Measurements from ENCODE around the gene MTRFR.
A peak's percentile ranks its signal among the peaks of the same experiment; 100 is the strongest.
"Not testable (repeated sequence)": the region's sequence is repeated elsewhere in the genome, so short reads cannot be mapped to it uniquely, and the experiment has no call there.

The MTRFR gene

GRCh38 chr12:123250471-123251383 is 17.5 kb downstream of the MTRFR start:
- DNase-seq = no peak

- DNase-seq = no peak
Observed at GRCh38 chr12:123251403-123252076, 18.3 kb downstream of the MTRFR start.

GRCh38 chr12:123252365-123252764 is 19.1 kb downstream of the MTRFR start:
- DNase-seq = not testable (repeated sequence)

GRCh38 chr12:123253641-123254459 is 20.6 kb downstream of the MTRFR start:
- DNase-seq = no peak

DNA sequence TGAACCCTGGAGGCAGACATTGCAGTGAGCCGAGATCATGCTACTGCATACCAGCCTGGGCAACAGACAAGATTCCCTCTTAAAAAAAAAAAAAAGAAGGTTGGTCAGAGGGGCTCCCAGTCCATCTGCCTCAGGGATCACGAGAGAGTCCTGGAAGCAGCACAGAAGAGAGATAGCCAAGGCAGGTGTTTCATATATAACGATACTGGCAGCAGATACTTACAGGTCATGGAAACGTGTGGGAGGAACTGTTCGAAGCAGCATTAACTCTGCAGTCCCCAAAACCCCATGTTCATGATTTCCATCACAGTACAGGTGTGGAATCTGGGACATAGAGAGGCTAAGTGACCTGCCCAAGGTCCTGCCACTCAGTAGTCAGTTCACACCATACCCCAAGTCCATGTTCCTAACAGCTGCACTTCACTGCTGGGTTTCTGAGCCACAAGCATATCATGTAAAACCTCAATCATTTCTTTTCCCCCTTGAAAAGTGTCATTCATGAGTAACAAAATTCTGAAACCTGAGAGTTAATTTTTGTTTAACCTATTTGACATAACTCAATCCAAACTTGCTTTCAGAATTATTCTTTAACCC is 21.7 kb downstream of the MTRFR start:
- no peak for DNase-seq

DNA sequence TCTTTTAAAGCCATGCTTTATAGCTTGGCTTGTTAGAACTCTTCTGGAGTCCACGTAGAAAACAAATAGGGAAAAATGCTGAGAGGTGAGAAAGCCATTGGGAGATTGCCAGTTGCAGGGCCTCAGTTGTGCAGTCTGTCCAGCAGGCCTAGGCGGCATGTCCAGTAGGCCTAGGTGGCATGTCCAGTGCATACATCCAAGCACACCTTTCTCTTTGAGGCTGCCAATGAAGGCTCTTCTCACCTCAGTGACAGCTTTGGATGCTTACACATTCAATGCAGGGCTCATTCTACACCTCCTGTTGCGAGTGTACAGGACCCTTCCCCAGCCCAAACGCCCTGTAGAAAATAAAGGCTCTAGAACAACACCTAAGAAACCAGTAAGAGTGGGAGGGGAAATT is 25.4 kb downstream of the MTRFR start:
- no peak for DNase-seq

DNA sequence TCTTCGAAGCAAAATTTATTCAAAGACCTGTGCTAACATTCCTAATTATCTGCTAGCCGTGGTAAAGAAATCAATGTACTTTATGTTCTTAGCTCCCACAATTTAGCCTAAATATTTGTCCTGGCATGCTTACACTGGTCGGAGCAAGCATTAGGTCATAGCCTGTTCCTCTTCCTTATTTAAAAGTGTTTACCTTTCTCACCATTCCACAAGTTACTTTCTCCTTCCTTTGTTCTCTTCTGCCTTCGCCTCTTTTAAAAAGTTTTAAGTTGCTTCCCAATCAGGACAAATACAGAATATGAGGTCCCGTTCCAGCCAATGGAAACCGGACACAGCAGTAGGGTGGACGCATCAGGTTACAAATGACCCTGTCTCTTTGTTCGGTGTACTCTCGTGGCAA is 26.8 kb downstream of the MTRFR start:
- no peak for DNase-seq

GRCh38 chr12:123261196-123261595 is 28.0 kb downstream of the MTRFR start:
- no peak for DNase-seq

GRCh38 chr12:123263196-123263817 is 30.1 kb downstream of the MTRFR start:
- DNase-seq = no peak

- DNase-seq = no peak
Observed at GRCh38 chr12:123264642-123265041, 31.4 kb downstream of the MTRFR start.

- no peak for DNase-seq
Observed at GRCh38 chr12:123265851-123266678, 32.8 kb downstream of the MTRFR start.

DNA sequence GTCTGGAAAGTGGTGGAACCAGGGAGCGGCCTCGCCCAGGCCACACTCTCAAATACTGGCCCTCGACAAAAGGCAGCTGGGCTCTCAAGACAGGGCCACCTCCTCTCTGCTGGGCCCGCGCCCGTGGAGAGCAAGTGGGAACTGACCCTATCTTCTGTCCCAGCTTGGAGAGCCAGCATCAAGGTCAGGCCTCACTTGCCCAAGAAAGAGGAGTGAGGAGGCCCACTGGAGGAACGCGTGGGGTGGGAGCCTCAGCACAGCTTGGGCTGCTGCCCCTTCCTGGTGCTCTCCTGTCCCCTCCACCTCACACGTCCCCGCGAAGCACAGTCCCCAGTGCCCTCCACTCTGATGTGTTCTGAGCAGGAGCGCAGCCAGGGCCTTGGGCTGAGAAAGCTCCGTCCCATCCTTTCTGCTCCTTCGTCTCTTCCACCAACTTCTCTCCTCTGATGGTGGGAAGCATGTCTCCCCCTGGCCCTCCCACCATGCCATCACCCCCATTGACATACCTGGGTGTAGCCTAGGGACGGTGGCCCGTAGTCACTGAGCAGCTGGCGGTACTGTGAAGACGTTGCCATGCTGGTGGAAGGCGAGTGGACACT is 33.5 kb downstream of the MTRFR start:
- no peak for DNase-seq

DNA sequence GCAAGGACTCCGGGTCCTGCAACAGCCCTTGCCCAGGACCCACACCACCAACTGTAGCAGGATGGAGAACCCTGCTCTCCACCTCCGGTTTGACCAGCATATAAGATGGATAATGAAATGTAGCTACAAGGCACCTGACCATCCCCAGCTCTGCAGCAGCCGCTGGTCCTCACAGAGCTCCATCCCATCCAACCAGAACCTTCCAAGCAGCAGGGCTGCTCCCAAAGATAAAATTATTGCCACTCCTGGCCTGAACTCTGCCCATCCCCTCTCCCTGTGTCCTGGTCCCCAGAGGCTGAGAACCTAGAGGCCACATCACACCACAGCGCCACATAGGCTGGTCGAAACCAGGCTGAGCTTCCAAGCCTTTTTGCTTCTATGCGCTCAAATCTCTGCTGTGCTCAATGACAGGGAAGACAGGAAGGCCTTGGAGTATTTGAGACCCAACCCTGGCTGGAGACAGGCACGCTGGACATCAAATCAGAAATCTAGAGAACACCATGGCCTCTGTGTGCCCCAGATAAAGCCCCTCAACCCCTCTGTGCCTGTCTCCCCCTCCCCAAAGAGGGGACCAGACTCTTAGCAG is 34.2 kb downstream of the MTRFR start:
- DNase-seq = no peak

- DNase-seq = no peak
Observed at GRCh38 chr12:123267991-123268843, 35.0 kb downstream of the MTRFR start.

DNA sequence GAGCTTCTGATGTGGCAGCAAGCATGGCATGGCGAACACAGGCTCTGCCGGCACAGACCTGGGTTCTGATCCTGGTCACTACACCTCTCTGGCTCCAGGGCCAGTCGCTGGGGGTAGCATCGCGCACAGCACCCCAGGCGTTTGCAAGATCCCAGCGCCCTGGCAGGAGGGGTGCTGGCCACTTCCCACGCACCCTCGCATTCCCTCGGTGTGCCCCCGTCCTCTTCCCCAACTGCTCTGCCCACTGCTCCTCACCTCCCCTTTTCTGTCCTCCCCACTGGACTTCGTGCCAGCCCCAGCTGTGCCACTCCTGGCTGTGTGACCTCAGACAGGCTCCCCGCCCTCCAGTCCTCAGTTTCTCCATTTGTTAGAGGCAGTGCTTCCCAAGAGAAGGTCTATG is 35.6 kb downstream of the MTRFR start:
- DNase-seq = no peak

DNA sequence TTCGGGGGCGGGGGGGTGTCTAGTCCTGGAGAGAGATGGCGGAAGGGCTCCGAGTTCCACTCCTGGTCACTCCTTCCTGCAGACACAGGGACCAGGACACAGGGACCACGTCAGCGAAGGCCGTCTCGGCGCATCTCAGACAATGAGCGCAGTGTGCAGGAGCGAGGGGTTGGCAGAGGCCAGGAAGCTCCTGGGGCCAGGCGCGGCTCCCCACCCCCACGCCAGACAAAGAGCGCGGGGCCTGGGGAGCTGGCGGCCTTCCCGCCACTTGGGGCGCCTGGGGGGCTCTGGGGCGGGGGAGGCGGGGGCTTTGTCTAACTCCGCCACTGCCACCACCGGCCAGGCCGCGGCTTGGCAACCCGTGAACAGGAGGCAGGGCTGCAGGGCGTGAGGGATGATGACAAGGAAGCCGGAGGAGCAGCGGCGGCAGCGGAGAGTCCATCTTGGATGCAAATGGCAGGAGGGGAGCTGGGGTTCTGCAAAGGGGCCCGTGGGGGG is 36.2 kb downstream of the MTRFR start:
- DNase-seq = peak in 1 of 2 donors; percentile 40

GRCh38 chr12:123269896-123270213 is 36.6 kb downstream of the MTRFR start:
- no peak for DNase-seq

DNA sequence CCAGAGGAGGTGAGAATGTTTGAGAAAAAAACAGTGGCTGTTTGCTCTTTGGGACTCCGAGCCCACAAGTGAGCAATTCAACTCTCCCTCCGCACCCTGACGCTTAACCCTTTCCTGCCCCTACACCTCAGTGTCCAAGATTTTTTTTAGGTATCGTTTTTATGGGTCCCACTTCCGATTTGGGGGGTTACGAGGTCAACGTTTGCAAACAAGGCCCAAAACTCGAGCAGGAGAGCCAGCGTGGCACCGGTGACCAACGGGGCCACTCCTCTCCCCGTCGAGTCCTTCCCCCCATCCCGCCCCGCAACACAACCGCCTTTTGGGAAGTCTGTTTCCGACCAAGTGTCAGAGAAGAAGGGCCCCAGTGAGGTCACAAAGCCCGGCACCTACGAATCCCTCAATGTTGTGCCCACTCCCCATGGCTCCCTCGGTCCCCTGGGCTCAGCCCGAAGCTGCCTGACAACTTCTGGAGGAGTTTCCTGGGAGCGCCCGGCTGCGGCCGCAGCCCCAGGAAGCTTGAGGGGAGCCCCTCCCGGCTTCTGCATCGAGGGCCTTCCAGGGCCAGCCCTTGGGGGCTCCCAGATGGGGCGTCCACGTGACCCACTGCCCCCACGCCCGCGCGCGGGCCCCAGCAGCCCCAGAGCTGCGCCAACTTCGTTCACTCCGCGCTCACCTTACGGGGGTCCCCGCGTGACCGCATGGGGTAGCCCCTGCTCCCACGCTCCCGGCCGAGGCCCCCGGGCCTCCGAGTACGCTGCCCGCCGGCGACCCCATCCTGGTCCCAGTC is 37.2 kb downstream of the MTRFR start:
- DNase-seq = no peak
